ENCODE data around the gene CPA3. TPM values are rescaled to one million over a fixed set of nuclear protein-coding genes. Genes with fewer than 3 reads are reported as not detected.
A peak's percentile ranks its signal among the peaks of the same experiment; 100 is the strongest.

The CPA3 gene, protein sequence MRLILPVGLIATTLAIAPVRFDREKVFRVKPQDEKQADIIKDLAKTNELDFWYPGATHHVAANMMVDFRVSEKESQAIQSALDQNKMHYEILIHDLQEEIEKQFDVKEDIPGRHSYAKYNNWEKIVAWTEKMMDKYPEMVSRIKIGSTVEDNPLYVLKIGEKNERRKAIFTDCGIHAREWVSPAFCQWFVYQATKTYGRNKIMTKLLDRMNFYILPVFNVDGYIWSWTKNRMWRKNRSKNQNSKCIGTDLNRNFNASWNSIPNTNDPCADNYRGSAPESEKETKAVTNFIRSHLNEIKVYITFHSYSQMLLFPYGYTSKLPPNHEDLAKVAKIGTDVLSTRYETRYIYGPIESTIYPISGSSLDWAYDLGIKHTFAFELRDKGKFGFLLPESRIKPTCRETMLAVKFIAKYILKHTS
- 1.3 and 1.9 TPM in 2 replicates for total RNA-seq (2014; rRNA removed)
- 2.2 TPM for polyA plus RNA-seq (2012)

DNA sequence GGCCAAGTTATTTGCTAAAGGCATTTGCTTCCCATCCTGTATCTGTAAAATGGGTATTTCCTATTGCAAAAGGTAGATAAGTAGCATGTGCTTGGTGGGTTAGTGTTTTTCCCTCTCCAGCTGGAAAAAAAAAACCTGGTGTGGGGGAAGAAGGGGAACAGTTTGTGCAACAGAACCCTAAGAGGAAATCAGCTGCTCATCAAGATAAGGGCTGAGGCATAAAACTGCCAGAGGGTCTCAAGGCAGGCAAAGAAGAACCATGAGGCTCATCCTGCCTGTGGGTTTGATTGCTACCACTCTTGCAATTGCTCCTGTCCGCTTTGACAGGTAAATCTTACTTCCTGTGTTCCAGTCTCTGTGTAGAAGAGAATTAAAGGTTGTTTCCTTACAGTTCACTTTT lies at the start of gene CPA3:
Gene CPA3, plus strand, starts transcription at position 248 of the 400 bp plus-strand sequence. Its CDS starts 12 bp downstream, at position 260.
- no peak for DNase-seq (ENCODE audit: low read depth)

DNA sequence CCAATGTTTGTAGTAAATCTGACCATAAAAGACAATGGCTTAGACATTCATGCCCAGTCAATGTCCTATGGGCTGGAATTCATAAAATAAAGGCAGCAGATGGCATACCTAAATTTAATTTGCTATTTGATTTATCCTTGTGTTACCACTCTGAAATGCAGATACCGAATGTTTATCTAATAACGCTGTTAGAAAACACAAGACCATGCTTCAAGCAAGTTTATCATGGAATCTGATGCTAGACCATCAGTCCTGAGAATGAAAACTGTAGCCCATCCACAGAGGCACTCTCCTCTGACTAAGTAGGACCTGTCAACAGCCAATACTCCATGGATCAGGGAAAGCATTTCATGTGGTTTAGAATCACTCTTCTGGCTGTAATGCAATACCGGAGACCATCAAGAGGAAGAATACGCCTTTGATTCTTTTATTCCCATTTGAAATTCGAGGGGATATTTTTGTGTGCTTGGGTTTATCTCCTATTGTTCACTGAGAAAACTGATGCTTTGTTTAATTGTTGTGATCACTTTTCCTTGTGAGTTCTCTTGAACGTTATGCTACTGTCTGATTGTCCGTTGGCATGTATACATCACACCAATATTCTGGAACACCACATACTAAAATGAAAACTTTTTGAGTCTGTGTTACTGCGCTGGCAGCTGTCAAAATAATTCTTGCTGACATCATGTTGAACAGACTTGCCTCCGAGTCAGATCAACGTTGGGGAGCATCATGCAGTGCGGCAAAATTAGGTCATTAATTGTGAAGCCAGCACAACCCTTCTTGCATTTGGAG lies 49.6 kb upstream of the CPA3 start:
- DNase-seq (ENCODE audit: low read depth): peak; percentile 75

DNA sequence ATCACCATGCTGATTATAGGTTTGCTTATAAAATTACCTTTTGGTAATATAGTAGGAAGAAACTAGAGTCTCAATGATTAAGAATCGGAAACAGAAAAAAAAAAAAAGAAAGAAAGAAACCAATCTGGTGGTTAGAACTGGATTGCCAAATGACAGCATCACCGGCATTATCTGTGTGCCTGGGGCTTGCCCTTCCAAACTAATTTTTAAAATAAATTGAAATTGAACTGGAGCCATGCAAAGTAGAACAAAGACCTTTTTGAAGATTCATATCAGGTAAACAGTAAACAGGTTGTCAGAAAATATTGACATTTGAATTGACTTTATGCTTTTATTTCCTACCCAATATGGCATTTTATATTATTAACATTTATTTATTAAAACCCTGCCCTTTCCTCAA lies 48.7 kb upstream of the CPA3 start:
- DNase-seq (ENCODE audit: low read depth): no peak

DNA sequence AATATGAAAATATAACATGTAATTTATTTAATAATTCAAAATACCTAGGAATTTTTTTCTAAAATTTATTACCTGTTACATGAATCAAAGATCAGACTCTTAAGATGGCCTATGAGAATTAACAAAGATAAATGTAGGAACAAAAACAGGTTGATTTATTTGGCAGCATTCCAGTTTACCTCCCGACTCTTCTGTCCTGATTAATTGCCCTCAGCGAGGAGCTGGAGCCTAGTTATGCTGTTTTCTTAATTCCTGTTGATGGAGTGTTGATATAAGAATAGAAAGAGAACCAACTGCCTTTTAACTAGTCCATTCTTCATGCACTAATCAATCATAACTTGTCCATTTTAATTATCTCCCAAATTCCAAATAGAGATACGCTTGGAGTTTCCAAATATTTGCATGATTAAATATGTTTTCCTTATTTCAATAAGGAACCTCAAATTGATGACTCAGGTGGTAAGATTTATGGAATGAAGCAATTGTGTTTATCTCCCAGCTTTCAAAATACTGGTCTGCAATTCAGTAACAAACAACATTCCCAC lies 48.0 kb upstream of the CPA3 start:
- DNase-seq (ENCODE audit: low read depth): no peak

DNA sequence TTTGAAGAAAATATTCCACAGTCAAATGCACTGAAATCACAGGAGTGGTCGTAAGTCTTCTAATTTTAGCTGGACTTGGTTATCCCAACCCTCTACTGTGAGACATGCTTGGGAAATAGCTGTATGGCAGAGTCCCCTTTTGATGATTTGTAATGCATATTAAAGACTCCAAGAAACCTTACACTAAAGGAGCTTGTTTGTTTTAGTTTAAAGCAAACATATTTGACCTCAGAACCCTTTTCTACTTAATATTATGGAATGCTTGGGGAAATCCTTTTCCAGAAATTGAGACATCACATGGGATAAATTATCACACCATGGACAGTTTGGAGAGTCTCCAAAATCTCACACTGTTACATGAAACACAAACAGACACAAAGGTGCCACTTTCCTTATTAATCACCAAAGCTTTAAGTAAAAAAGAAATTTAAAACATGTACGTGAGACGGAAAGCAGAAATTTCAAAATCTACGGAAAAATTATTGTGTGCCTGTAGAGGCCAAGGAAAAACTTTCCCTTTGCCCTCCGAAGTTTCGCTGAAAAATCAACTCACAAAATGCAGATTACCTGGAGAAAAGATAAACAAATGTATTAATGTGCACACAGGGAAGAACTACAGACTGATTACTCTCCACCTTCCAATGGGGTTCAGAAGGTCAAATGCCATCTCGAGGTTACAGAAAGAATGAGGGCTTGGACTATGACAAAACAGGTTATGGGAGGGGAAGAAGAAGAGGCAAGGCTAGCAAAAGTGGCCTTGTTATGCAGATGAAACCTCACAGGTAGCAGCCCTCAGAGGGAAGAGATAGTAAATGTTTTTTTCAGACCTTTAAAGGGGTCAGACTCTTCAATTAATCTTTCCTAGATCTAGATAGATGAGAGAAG lies 44.5 kb upstream of the CPA3 start:
- DNase-seq (ENCODE audit: low read depth): no peak

DNA sequence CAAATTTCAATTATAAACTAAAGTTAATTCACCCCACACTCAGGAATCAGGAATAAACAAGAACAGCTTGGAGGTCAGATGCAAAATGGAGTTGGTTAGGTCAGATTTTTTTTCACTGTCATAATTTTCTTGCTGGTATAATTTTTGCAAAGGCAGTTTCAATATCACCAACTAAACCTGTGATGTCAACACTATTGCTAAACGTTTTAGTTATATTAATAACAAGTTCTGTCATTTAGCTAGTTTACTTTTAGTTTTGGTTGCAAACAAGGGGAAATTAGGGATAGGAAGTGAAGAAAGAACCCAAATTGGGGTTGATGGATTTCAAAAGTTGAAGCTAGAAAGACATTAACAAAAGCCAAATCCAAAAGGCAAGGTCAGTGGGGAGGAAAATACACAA lies 42.1 kb upstream of the CPA3 start:
- no peak for DNase-seq (ENCODE audit: low read depth)

DNA sequence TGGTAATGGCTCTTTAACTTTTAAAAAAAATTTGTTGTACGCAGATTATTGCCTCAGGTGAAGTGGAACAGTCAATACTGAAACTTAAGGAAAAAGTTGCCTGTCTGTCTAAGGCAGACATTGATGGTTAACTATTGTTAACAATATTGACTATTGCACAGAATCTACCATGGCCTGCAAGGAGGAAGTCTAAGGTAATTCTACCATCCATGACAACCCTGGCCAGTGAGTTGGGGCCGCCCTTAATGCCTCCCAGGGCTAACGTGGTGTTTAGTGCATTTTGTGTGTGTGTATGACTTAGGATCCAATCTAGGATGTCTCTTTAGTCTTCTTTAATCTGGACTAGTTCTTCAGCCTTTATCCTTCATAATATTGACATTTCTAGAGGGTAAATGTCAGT lies 39.6 kb upstream of the CPA3 start:
- DNase-seq (ENCODE audit: low read depth): no peak

DNA sequence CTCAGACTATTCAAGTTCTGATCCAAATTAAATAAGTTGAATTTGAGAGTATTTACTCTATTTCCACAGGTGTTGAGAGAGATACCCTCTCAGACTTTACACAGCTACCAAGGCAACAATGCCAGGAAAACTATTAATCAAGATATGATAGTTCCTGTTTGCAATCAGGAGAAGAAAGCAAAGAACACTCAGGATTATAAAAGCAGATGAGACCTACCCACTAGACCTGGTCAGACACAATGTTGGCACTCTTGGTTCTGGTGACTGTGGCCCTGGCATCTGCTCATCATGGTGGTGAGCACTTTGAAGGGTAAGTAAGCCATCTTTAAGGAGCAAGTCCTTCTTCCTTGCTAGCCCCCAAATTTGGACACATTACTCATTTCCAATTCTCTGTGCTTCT lies 37.5 kb upstream of the CPA3 start, which contains the start of gene CPB1:
Gene CPB1, plus strand, starts transcription at position 227 of the 400 bp plus-strand sequence. Its CDS starts 13 bp downstream, at position 240.
- DNase-seq (ENCODE audit: low read depth): no peak

DNA sequence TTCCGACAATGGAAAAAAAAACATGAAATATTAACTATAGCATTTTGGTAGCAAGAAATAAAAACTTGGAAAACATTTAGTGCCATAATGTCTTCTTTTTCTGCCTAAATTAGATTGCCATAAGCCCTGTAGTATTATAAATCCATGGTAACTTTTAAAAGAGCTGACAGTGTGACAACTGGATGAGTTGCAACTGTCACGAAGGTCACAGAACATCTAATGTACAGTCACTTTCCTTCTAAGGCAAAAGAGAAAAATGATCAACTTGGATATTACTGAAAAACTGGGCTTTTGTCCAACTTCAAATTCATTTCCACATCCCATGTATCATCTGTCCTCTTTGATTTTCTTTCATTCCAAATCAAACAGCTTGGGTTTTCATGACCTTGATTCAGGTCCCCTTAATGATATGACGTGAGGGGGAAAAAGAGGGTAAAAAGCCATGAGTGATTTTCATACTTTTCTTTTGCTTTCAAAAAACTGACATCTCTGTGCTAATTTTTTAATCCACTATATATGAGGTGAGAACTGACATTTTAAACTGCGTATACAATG lies 36.9 kb upstream of the CPA3 start:
- DNase-seq (ENCODE audit: low read depth): peak; percentile 17

DNA sequence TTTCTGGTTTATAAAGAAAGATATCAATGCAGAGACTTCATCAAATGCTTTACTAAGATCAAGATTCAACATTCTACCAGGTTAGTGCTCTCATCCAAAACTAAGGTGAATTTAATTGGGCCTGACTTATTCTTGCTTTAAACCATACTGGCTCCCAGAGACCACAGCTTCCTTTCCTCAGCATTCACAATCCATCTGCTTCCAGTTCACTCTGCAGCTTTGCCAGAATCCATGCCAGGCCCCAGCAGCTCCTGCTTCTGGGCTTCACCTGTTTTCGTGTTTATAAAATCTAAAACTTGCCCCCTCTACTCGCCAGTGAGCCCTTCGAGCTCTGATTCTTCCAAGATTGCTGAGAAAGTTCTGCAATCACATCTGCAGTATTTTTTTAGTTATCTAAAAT lies 35.2 kb upstream of the CPA3 start:
- no peak for DNase-seq (ENCODE audit: low read depth)

DNA sequence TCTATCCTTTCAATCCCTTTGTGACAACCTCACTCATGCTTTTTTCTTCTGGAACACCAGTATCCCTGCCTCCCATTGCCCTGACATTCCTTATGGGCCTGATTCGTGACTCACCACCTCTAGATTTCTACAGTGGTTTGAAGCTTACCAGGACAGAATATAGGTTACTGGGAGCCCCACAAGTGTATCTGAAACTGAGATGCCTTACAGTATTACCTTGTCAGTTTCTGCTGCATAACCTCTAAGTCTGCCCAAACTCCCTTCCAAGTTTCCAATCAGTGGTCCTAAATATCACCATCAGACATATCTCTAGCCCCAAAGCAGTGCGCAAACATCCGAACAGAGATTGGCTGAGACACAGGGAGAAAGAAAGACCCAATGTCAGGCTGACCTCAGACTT lies 31.9 kb upstream of the CPA3 start:
- DNase-seq (ENCODE audit: low read depth): peak; percentile 13

DNA sequence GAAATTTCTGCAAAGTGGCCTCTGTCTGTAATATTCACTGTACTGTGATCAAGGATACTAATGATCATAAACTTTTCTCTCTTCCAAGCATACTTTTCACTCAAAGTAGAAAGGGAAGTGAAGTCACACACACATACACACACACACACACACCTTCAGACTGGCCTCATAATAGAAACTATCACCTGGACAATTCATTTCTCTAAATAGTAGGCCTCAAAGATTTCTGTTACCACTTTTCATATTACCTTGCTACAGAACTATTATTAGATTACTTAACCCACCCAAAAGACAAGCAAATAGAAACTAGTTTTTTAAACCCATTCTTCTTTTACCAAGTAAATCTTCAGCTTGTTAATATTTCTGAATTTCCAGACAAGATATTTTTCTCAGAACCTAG lies 25.3 kb upstream of the CPA3 start:
- DNase-seq (ENCODE audit: low read depth): no peak

DNA sequence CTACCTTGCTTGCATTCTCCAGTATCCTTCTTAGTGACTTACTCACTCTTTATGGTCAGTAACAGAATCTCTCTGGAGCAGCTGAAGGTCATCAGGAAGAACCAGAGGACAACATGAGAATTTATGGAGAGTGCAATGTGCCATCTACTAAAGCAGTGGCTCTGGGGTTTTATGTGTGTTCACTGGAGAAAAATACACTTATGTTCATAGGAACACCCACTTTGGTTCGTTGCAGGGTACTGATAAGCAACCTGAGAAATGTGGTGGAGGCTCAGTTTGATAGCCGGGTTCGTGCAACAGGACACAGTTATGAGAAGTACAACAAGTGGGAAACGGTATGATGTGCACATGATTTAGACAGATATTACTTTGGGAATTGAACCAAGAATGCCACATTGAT lies 24.6 kb upstream of the CPA3 start:
- DNase-seq (ENCODE audit: low read depth): no peak

DNA sequence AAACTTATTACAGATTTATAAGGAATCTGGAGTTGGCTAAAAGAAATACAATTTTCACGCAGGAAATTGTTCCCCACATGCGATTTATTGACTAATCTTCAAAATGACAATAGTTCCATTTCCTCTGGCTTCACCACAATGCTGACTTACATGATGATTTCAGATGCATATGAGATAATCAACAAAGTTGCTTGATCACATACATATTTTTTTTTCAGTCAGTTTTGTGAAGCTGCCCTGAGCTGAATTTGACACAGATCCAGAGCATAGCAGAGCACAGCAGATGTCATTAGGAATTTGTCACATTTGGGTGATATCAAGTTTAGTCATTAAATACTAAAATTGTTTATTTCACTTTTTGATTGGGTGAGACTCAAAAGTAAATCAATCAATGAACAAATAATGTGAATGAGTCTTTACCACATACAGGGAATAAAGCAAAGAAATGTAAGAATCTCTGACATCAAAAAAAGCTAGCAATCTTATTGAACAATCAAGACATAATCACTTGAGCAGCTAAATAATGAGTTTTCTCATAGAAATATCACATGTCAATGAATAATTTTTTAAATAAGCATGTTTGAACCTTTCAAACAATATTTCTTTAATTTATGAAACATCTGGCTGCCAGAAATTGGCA lies 19.2 kb upstream of the CPA3 start:
- no peak for DNase-seq (ENCODE audit: low read depth)

DNA sequence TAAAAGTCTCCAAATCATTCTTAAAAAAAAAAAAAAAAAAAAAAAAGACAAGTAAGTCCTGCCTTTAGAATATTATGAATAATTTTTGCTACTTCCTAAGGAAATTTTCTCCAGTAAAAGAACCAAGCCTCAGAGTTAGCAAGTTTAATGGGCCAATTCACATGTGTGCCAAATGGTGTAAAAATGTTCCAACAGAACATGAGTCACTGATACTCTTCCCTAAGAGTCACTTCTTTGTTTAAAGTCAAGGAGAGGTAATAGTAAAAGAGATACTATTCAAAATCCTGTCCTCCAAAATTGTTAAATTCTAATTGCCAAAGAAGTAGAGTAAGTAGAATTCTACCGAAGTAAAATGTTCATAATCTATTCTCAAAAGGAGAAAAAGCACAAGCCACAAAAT lies 17.7 kb upstream of the CPA3 start:
- peak; percentile 67 for DNase-seq (ENCODE audit: low read depth)

DNA sequence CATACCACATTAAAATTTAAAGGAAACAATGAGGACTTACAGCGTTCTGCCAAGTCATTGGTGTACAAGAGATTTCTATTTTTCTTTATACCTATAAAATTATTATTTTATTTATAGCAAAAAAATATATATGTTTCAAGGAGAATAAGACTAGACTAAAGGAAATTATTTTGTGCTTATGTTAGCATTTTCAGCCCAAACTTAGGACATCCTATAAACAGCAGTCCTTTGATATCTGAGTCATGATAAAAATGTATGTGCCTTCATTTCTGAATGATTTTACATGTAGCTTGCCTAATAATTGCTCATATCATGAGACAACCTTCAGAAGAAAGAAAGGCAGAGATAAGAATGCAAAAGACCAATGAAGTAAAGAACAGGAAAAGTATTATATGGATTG lies 16.7 kb upstream of the CPA3 start:
- DNase-seq (ENCODE audit: low read depth): no peak

DNA sequence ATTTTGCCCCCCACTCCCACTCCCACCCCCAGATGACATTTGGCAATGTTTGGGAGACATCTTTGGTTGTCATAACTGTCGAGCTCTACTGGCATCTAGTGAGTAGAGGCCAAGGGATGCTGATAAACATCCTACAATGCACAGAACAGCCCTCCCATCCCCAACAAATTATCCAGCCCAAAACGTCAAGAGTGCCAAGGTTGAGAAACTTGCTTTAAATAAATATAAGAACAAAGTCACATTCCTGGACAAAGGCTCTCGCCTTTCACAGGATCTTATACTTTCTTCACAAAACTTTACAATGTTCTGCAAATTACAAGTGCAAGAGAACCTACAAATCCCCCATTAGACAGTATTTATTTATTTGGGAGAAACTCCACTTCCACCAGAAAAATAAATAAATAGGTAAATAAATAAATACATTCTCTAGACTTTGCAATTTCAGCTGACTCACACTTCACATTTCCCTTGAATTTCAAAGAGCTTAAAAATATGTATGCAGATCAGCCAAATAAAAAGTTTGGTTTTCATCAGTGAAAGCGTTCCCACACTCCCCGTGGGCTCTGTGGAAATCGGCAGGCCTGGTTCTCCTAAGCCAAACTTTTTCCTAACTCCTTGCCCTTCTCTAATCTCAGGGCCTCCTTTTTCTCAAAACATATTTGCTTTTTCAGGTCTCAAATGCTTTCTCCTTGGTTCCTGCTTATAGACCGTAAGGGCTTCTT lies 12.7 kb upstream of the CPA3 start:
- no peak for DNase-seq (ENCODE audit: low read depth)

DNA sequence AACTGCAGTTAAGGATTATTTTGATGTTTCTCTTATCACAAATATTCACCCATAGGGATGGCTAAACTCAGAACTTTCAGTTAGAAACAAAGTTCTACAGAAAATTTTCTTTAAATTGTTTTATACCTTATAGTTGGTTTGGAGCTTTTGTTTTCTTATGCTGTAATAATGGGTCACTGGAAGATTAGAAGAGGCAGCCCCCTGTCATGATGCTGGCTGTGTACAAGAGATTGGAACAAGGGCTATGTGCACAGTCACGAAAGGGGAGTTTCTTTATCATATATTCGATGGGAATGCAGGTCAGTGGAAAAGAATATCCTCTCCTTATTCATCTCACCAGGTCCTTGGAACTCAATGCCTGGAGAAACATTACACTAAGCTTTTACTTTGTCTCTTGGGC lies 12.0 kb upstream of the CPA3 start:
- no peak for DNase-seq (ENCODE audit: low read depth)

DNA sequence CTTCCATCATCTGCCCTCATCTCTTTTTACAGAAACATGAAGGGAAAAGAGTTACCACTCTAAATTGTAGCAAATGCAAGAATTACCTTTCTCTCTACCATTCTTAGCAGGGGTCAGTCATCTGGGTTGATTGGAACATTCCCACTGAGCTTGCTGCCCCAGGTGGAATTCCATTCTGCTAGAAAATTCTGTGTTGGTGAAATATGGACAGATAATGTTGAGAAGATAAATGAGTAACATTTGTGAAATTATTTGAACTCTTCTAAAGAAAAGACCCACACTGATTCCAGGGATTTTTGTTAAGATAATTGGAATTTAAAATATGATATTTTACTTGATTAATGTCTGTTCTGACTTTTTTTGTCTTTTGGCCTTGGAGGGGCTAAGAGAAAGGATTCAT lies 11.0 kb upstream of the CPA3 start:
- DNase-seq (ENCODE audit: low read depth): no peak

DNA sequence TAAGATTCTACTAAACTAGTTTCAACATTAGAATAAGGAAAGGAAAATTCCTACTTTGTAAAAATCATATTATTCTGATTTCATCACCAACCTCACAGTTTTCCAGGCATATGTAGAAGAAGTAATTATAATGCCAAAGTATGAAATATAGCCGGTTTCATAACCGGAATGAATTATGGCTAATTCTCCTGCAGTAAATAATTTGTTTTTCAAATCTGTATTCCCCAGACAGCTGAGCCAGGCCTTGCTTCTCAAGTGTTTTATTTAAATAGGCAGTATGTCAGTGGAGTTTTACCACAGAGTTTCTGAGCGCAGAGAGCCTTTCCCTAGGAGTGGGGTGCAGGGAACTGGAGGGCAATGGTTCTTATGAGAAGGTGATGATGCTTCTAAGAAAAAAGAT lies 8.7 kb upstream of the CPA3 start:
- DNase-seq (ENCODE audit: low read depth): no peak

All from LHCN-M2 (cell line).